Endothelial cell of umbilical vein (primary cell): ENCODE data around the gene KRTAP24-1. TPM values are rescaled to one million over a fixed set of nuclear protein-coding genes. Genes with fewer than 3 reads are reported as not detected.

Experiments
- BruUV-seq: library from RNA; stranded (reverse); fragments of 400-500 nt; replicated peaks from 2 replicates; lab custom pipeline; 2021; lab: Mats Ljungman, UMichigan
- CTCF ChIA-PET: fragments of 300-600, 350-600 bp; sonication (Branson Sonifier 250); formaldehyde crosslinking; loops from one replicate; lab custom pipeline; 2021; ENCODE audit warnings: antibody characterized with exemption, inconsistent platforms; lab: Charles Lee
- POLR2A ChIA-PET: fragments of 300-600, 350-600 bp; sonication (Branson Sonifier 250); formaldehyde crosslinking; loops from one replicate; lab custom pipeline; 2021; ENCODE audit warnings: antibody characterized with exemption, inconsistent platforms; lab: Charles Lee
- DNase-seq: peaks from one replicate; pipeline ENCODE4 v3.0.0-alpha.2; 2011; ENCODE audit warnings: low read depth, low spot score
- FAIRE-seq: peaks from 2 replicates; lab custom pipeline; 2011; peaks lifted over from hg19 to GRCh38; lab: Jason Lieb, UNC
- H2AFZ ChIP-seq: 2 replicates; pipeline ENCODE4 v1.6.0; 2012; ENCODE audit warnings: low read depth, low read length, control low read depth, inconsistent platforms
- H3K27ac ChIP-seq: 2 replicates; pipeline ENCODE4 v1.5.1; 2011; ENCODE audit warnings: low read depth, mild to moderate bottlenecking, control low read depth, low read length, moderate library complexity; ENCODE audit not compliant: insufficient read depth
- H3K27me3 ChIP-seq, 2 experiments: 2 replicates each; pipeline versions ENCODE4 v1.6.0 to v1.6.1; 2011; ENCODE audit warnings: low read length in 2 of 2, mixed read lengths in 1 of 2; ENCODE audit not compliant: control insufficient read depth in 2 of 2, insufficient read depth in 2 of 2
- H3K36me3 ChIP-seq, 2 experiments: 2 replicates in 1 of 2; 3 replicates in 1 of 2; pipeline ENCODE4 v1.5.1; 2011; ENCODE audit warnings: low read length in 2 of 2, mild to moderate bottlenecking in 1 of 2, moderate library complexity in 1 of 2; ENCODE audit not compliant: control insufficient read depth in 2 of 2, insufficient read depth in 2 of 2; ENCODE audit errors: extremely low read depth in 1 of 2
- H3K4me1 ChIP-seq: 3 replicates; pipeline ENCODE4 v1.5.1; 2011; ENCODE audit warnings: mild to moderate bottlenecking, low read length; ENCODE audit not compliant: control insufficient read depth, insufficient read depth; ENCODE audit errors: extremely low read depth
- H3K4me2 ChIP-seq: 2 replicates; pipeline ENCODE4 v1.6.1; 2011; ENCODE audit warnings: low read length, control low read depth, mixed read lengths; ENCODE audit not compliant: insufficient read depth
- H3K4me3 ChIP-seq, 3 experiments: fragments of 200-600 bp in 1 of 3; sonication (generic), shearing (Covaris generic) in 1 of 3; replicated peaks in 1 of 3; 2 replicates each; pipeline ENCODE4 v1.5.1; 2011 to 2016; ENCODE audit warnings: control low read depth in 3 of 3, low read length in 3 of 3, mild to moderate bottlenecking in 2 of 3, inconsistent platforms in 1 of 3, low read depth in 1 of 3, moderate library complexity in 1 of 3; ENCODE audit not compliant: insufficient read depth in 1 of 3
- H3K79me2 ChIP-seq: 2 replicates; pipeline ENCODE4 v1.6.0; 2012; ENCODE audit warnings: low read length, inconsistent platforms; ENCODE audit not compliant: control insufficient read depth, insufficient read depth
- H3K9ac ChIP-seq: replicated peaks from 2 replicates; pipeline ENCODE3; 2011; ENCODE audit warnings: low read length, control low read depth; ENCODE audit not compliant: insufficient read depth; ENCODE audit errors: extremely low read depth
- H3K9me1 ChIP-seq: replicated peaks from 3 replicates; pipeline ENCODE4 v1.6.0; 2011; ENCODE audit warnings: mild to moderate bottlenecking, low read length; ENCODE audit not compliant: control insufficient read depth, insufficient read depth; ENCODE audit errors: extremely low read depth
- H3K9me3 ChIP-seq: replicated peaks from 2 replicates; pipeline ENCODE4 v1.5.1; 2012; ENCODE audit warnings: low read length, inconsistent platforms; ENCODE audit not compliant: control insufficient read depth, insufficient read depth
- H4K20me1 ChIP-seq: replicated peaks from 2 replicates; pipeline ENCODE3; 2011; ENCODE audit warnings: mild to moderate bottlenecking, low read length; ENCODE audit not compliant: control insufficient read depth, insufficient read depth; ENCODE audit errors: extremely low read depth
- EZH2 ChIP-seq: IDR thresholded peaks from 2 replicates; pipeline ENCODE4 v1.6.1; 2012; ENCODE audit warnings: borderline replicate concordance, low read depth, mild to moderate bottlenecking, moderate library complexity, low read length, inconsistent platforms; ENCODE audit not compliant: severe bottlenecking
- FOS ChIP-seq: IDR thresholded peaks from 2 replicates; pipeline ENCODE4 v1.6.1; 2011; ENCODE audit warnings: mild to moderate bottlenecking, low read length, moderate library complexity, borderline replicate concordance; ENCODE audit not compliant: insufficient read depth
- GATA2 ChIP-seq: IDR thresholded peaks from 2 replicates; pipeline ENCODE4 v1.7.0; 2011; ENCODE audit warnings: low read depth, mild to moderate bottlenecking, moderate library complexity, mixed read lengths, low read length; ENCODE audit not compliant: insufficient read length, insufficient read depth
- JUN ChIP-seq: IDR thresholded peaks from 2 replicates; pipeline ENCODE4 v1.6.1; 2011; ENCODE audit warnings: borderline replicate concordance, low read depth; ENCODE audit not compliant: insufficient read length, insufficient read depth
- POLR2A ChIP-seq: IDR thresholded peaks from 2 replicates; pipeline ENCODE4 v1.6.1; 2012; ENCODE audit warnings: low read depth, mild to moderate bottlenecking, control low read depth, low read length
- POLR2AphosphoS5 ChIP-seq: IDR thresholded peaks from 2 replicates; pipeline ENCODE4 v1.6.1; 2012; ENCODE audit warnings: low read depth, mild to moderate bottlenecking, control low read depth, low read length, moderate library complexity; ENCODE audit not compliant: insufficient read depth
- dilution Hi-C: fragments of 300-500 bp; cut with MboI; formaldehyde crosslinking; loops from one replicate; pipeline ENCODE4 v1.15.0; 2019; ENCODE audit warnings: low sequenced_read_pairs; ENCODE audit not compliant: extremely low pct_ligation_motif_present
- intact Hi-C: fragments of 100-400 bp; cut with micrococcal nuclease; formaldehyde crosslinking; loops from one replicate; pipeline ENCODE4 v1.10.0; 2022
- polyA plus RNA-seq, 4 experiments: library from polyadenylated mRNA; depleted of rRNA in 3 of 4; stranded (reverse) in 3 of 4; unstranded in 1 of 4; fragments of >200 nt; gene quantifications; 2 replicates each; pipeline versions ENCODE4 v1.2.1 to v1.2.3, GENCODE V29; 2011 to 2012; ENCODE audit warnings: missing spikeins in 1 of 4
- total RNA-seq: library from RNA; stranded (reverse); gene quantifications from 2 replicates; pipeline ENCODE4 v1.2.3, GENCODE V29; 2021
- TF ChIP-seq, protein P1 (sequence below): IDR thresholded peaks from 2 replicates; pipeline ENCODE4 v1.6.1; 2011; ENCODE audit not compliant: insufficient read depth, insufficient read length
- TF ChIP-seq, protein P2 (sequence below), 2 donors: IDR thresholded peaks; 1 replicate in 1 of 2; 2 replicates in 1 of 2; pipeline ENCODE4 v1.5.1; 2011; ENCODE audit warnings: low read length in 2 of 2, mild to moderate bottlenecking in 2 of 2, moderate library complexity in 2 of 2, control low read depth in 1 of 2, inconsistent platforms in 1 of 2, low read depth in 1 of 2; ENCODE audit not compliant: insufficient read depth in 1 of 2; ENCODE audit errors: extremely low read depth in 1 of 2

The KRTAP24-1 gene
- total and polyA plus RNA-seq, 2 donors (not counting 3 experiments of a cell fraction or from before 2014, with no cell fraction given), result not detected

DNA sequence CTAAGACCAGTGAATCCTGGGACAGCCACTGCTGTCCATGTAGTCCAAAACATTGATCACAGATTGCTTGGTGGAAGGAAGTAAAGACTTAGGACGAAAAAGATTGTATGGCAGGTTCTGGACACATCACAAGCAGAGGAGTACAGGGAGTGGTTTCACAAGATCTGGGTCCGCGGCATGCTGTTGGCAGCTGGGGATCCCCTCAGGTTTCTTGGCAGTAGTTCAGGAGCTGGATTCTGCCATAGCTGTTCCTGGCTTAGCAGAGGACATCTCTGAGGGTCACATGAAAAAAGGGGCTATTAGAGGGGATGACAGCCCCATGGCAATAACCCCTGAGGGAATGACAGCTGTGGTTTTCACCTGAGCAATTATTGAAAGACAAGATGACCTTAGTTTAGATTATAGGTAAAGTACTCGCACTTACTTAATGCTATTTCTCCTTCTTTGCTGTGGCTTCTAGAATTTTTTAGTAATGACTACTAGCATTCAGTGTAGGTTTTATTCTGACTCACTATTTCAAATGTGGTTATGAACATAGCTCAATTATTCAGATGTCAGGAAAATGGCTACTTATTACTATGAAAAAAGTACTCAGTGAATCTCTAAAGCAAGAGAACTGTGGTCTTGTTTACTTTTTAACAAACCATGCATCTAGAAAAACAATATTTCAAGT lies 46.6 kb upstream of the KRTAP24-1 start:
- DNase-seq (no peak), FAIRE-seq (no peak)
- Histone ChIP-seq H3K9me3 (peaks cover 2% of the 10 kb centered on the region), H2AFZ (no peak overlapping the region), H3K4me2 (no peak overlapping the region), H3K9ac (no peak overlapping the region), H3K9me1 (no peaks in the 10 kb centered on the region), H3K36me3 (no peaks in the 10 kb centered on the region), H3K79me2 (no peaks in the 10 kb centered on the region), H3K27me3 (no peaks in the 10 kb centered on the region), H3K27ac (no peak overlapping the region), H3K4me3 (no peak overlapping the region), H4K20me1 (no peaks in the 10 kb centered on the region), H3K4me1 (no peaks in the 10 kb centered on the region)
- TF ChIP-seq, protein P1, sequence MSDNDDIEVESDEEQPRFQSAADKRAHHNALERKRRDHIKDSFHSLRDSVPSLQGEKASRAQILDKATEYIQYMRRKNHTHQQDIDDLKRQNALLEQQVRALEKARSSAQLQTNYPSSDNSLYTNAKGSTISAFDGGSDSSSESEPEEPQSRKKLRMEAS, result no peak
- TF ChIP-seq POLR2A (no peak), POLR2AphosphoS5 (no peak), JUN (no peak), FOS (no peak), EZH2 (no peak), GATA2 (no peak)
- TF ChIP-seq, protein P2, sequence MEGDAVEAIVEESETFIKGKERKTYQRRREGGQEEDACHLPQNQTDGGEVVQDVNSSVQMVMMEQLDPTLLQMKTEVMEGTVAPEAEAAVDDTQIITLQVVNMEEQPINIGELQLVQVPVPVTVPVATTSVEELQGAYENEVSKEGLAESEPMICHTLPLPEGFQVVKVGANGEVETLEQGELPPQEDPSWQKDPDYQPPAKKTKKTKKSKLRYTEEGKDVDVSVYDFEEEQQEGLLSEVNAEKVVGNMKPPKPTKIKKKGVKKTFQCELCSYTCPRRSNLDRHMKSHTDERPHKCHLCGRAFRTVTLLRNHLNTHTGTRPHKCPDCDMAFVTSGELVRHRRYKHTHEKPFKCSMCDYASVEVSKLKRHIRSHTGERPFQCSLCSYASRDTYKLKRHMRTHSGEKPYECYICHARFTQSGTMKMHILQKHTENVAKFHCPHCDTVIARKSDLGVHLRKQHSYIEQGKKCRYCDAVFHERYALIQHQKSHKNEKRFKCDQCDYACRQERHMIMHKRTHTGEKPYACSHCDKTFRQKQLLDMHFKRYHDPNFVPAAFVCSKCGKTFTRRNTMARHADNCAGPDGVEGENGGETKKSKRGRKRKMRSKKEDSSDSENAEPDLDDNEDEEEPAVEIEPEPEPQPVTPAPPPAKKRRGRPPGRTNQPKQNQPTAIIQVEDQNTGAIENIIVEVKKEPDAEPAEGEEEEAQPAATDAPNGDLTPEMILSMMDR (IDR thresholded peaks at IDR 0.05; ENCODE audit: extremely low read depth in 1 of 2, insufficient read depth in 1 of 2, low read depth in 1 of 2, low read length in 2 of 2), result no peak
- BruUV-seq, result no TSS peak
- intact Hi-C loops, result no loop called here
- CTCF ChIA-PET, result interaction anchor here (1.0 kb wide), 1 partner anchor 20 kb away, joined by 3 read pairs; no protein-coding TSS in a partner anchor
- dilution Hi-C loops, result no loop called here
- POLR2A ChIA-PET, result no interaction called here
